Measurements from ENCODE around the gene TMEM86A.
"Not testable (repeated sequence)": the region's sequence is repeated elsewhere in the genome, so short reads cannot be mapped to it uniquely, and the experiment has no call there.

The TMEM86A gene, protein sequence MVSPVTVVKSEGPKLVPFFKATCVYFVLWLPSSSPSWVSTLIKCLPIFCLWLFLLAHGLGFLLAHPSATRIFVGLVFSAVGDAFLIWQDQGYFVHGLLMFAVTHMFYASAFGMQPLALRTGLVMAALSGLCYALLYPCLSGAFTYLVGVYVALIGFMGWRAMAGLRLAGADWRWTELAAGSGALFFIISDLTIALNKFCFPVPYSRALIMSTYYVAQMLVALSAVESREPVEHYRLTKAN

DNA sequence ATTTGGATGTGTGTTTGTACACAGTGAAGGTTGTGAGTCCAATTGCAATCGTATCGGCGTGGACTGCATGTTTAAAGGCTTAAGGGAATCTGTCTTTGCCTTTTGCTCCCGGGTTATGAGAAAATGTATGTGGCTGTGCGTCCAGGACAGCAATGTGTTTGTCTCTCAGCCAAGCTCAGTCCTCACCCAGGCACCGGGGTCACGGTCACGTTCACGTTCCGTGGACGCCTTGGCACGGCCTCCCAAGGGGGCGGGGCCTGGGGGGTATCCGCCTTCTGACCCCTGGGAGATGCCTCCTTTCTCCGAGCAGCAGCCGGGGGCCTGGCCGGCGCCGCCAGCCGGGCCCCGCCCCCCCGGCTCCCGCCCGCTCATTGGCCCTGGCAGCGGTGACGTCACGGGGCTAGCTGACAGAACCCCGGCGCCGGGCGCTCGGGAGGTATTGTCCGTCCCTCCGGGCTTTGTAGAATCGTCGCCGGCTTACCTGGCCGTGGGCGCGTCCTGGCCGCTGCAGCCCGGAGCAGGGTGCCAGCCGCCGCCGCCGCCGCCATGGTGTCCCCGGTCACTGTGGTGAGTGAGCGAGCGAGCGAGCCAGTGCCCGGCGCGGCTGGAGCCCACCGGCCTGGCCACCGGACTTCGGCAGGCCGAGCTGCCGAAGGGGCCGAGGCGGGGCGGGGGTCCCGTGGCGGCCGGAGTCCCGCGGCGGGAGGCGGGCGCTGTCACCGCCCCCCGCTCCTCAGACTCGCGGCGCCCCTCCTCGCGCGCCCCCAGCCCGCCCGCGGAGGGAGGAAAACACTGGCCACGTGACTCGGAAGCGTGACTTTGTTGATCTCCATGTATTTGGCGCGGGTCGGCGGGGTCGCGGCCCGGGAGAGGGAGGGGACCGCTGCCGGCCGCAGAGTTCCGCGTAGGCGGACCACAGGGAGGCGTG, at the start of gene TMEM86A:
TSS of gene TMEM86A (plus strand) at position 439 of the 928 bp plus-strand sequence. CDS start at position 547, 108 bp downstream.
- DNase-seq, result peak; percentile 80

DNA sequence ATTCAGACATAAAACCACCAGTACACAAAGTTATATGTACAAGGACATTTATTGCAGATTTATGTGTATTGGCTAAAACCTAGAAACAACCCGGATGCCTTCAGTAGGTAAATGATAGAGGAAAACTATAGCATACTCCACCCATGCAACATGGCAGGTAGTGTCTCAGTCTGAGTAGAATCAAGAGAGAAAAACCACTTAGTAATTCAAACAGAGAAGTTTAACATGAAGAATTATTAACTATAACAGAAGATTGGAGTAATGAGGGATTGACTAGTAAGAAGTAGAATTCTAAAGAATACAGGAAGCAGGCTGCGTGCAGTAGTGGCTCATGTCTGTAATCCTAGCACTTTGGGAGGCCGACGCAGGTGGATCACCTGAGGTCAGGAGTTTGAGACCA, 48.2 kb upstream of the TMEM86A start:
- DNase-seq, result no peak

DNA sequence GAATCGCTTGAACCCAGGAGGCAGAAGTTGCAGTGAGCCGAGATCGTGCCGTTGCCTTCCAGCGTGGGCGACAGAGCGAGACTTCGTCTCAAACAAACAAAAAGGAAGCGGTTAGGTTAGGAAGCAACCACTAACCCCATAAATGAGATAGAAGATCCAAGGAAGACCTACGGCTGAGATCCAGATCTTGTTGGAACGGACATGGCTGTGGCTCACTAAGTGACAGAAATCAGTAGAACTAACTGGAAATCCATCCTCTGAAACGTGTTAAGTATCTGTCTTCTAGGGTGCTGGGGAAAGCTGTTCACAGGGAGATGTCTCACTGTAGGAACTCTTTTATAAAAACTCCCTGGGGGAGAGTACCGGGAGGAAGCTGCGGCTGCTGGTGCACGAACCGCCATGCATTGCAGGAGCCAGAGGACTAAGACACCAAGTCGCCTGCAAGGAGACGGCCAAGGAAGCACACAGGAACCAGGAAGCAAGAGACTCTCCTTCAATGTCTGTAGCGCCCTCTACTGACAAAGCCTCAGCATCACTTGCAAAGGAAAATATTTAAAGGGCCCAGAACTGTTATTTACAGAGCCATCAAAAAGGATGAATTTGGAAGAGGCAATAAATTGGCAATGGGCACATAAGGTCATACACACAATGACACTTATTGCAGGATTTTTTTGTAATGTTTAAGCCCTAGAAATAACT, 47.6 kb upstream of the TMEM86A start:
- DNase-seq, result no peak

DNA sequence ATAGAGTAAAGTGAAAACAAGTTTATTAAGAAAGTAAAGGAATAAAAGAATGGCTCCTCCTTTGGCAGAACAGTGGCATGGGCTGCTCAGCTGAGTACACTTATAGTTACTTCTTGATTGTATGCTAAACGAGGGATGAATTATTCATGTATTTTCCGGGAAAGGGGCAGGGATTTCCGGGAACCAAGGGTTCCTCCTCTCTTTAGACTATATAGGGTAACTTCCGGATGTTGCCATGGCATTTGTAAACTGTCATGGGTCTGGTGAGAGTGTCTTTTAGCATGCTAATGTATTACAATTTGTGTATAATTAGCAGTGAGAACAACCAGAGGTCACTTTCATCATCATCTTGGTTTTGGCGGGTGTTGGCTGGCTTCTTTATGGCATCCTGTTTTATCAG, 40.9 kb upstream of the TMEM86A start:
- no peak for DNase-seq

DNA sequence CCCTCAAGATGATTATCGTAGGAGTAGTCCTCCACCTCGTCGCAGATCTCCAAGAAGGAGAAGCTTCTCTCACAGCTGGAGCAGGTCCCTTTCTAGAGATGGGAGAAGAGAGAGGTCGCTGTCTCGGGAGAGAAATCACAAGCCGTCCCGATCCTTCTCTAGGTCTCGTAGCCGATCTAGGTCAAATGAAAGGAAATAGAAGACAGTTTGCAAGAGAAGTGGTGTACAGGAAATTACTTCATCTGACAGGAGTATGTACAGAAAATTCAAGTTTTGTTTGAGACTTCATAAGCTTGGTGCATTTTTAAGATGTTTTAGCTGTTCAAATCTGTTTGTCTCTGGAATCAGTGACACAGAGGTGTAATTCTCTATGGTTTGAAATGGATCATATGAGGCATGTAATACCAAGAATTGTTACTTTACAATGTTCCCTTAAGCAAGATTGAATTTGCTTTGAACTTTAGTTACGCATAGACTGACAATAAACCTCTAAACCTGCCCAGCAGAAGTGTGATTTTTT, 33.2 kb upstream of the TMEM86A start:
- DNase-seq, result not testable (repeated sequence)

DNA sequence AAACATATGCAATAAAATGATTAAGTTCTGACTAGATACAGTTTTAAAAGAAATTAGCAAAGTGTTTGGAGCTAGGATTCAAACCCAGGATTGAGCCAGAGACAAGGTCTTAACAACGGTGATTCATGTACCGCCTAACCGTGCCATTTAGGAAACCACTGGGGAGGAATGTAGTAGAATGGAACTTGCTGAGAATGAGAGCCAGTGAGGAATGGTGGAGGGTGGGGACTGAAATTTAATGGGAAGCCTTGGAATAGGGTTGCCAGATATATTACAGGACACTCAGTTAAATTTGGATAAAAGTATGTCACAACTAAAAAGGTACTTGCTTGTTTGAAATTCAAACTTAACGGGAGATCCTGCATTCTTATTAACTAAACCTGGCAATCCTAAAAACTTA, 30.4 kb upstream of the TMEM86A start:
- DNase-seq, result no peak

DNA sequence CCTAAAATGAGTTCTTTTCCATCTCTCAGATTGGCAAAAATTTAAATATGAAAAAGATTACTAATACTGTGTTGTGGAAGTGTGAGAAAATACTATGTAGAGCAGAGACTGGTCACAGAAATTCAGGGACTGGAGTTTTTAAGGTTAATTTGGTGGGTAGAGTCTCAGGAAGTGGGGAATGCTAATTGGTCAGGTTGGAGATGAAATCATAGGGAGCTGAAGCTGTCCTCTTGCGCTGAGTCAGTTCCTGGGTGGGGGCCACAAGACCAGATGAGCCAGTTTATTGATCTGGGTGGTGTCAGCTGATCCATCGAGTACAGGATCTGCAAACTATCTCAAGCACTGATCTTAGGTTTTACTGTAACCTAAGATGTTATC, 29.4 kb upstream of the TMEM86A start:
- peak; percentile 54 for DNase-seq

DNA sequence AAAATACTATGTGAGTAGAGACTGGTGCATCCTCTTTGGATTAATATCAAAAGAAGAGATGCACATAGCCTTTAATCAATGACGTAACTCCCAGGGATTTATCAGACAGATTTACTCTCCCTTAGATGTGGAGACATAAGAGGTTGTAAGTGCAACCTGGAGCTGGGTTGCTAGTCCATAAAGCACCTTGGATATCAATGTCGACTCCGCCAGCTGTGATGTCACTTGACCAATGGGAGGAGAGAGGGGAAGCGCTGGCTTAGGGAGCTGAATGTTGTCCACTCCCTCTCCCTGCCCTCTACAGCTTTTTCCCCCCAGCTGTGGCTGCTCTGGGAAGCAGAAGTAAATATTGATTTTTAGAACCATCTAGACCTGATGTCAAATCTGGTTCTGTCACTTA, 28.9 kb upstream of the TMEM86A start:
- DNase-seq, result peak; percentile 83

DNA sequence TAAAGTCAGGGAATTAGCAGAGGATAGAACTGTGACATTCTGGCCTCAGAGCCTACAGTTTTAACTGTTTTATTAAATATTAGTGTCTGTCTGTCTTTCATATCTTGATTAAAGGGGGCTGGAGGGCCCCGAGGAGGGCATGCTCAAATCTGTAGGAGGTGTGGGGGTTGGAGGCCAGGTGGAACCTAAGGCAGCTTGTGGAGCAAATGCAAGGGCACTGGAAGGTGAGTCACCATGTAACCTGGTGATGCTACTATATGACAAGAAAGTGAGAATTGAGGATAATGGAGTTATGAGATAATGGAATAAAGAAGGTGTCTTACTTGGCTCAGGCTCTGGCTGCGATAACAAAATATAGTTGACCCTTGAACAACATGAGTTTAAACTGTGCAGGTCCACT, 27.3 kb upstream of the TMEM86A start:
- DNase-seq, result no peak

DNA sequence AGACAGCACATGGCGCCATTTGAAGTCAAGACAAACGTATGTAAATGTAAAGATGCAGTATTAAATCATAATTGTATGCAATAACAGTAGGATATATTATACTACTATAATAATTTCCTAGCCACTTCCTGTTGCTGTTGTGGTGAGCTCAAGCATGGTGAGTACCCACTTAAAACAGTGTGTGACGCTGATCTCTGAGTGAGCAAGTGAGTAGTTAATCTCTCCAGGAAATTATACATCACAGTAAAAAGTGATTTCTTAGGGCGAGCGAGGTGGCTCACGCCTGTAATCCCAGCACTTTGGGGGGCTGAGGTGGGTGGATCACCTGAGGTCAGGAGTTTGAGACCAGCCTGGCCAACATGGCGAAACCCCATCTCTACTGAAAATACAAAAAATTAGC, 26.4 kb upstream of the TMEM86A start:
- DNase-seq, result peak; percentile 67

DNA sequence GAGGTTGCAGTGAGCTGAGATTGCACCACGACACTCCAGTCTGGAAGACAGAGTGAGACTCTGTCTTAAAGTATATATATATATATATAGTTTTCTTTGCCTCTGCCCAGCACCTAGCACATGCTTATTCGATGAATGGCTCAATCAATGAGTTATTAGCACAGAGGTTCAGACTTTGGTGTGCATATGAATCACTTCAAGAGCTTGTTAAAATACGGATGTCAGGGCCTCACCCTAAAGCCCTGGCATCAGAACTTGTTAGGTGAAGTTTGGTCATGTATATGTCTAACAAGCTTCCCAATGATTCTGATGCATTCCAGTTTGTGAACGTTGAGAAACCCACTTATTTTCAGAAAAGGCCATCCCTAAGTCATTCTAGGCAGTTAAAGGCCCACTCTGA, 21.8 kb upstream of the TMEM86A start:
- no peak for DNase-seq

DNA sequence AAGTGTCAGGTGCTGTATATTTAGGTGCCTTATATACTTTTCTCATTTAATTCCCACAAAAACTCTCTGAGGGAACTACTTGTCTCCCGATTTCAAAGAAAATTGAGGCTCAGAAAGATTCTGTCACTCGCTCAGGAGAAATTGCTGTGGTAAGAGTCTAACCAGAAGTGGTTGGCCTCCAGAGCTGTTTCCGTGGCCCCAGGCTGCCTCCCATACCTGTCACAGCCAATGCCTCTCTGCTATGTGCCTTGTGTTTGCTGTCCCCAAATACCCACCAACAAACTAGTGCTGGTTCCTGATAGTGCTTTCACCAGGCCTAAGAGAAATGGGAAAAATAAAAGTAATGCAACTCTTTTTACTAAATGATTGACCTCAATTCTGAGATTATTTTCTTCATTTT, 21.0 kb upstream of the TMEM86A start:
- DNase-seq, result no peak

DNA sequence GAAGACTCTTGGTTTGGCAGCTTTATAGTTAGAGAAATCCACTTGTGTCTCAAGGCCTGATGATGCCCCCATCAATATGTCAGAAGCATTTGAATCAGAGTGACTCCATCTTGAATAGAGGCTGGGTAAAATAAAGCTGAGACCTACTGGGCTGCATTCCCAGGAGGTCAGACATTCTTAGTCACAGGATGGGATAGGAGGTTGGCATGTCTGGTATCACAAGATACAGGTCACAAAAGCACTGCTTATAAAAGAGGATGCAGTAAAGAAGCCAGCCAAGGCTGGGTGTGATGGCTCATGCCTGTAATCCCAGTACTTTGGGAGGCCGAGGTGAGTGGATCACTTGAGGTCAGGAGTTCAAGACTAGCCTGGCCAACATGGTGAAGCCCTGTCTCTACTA, 16.6 kb upstream of the TMEM86A start:
- DNase-seq, result not testable (repeated sequence)

DNA sequence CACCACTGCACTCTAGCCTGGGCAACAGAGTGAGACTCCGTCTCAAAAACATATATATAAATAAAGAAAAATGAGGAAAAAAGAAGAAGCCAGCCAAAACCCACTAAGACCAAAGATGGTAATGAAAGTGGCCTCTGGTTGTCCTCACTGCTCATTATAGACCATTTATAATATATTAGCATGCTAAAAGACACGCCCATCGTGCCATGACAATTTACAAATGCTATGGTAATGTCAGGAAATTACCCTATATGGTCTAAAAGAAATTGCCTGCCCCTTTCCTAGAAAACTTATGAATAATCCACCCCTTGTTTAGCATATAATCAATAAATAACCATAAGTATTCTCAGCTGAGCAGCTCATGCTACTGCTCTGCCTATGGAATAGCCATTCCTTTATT, 16.1 kb upstream of the TMEM86A start:
- no peak for DNase-seq

DNA sequence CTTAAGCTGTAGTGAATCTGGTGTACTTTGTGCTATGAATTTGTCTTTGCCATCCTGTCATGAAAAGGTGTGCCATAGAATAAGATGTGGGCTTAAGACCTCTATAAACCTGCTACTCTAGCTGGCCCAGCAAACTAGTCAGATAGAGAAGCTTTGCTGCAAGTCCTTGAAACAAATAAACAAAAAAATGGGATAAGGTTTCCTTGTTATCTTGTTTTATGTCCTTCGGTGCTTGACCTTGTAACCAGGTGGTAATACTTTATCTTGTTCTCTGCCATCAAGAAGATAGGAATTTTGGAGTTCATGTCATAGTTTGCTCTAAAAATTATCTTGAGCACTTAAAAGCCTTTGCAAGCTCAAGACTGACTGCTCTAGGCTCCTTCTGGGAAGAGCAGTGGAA, 14.3 kb upstream of the TMEM86A start:
- no peak for DNase-seq

DNA sequence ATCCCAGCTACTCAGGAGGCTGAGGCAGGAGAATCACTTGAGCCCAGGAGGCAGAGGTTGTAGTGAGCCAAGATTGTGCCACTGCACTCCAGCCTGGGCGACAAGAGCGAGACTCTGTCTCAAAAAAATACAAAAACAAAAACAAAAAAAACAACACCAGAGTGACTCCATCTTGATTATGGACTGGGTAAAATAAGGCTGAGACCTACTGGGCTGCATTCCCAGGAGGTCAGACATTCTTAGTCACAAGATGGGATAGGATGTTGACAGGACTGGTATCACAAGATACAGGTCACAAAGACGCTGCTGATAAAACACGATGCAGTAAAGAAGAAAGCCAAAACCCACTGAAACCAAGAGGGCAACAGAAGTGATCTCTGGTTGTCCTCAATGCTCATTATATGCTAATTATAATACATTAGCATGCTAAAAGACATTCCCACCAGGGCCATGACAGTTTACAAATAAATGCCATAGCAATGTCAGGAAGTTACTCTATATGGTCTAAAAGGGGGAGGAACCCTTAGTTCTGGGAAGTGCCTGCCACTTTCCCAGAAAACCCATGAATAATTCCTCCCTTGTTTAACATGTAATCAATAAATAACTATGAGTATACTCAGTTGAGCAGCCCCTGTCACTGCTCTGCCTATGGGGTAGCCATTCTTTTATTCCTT, 7.0 kb upstream of the TMEM86A start:
- not testable (repeated sequence) for DNase-seq

DNA sequence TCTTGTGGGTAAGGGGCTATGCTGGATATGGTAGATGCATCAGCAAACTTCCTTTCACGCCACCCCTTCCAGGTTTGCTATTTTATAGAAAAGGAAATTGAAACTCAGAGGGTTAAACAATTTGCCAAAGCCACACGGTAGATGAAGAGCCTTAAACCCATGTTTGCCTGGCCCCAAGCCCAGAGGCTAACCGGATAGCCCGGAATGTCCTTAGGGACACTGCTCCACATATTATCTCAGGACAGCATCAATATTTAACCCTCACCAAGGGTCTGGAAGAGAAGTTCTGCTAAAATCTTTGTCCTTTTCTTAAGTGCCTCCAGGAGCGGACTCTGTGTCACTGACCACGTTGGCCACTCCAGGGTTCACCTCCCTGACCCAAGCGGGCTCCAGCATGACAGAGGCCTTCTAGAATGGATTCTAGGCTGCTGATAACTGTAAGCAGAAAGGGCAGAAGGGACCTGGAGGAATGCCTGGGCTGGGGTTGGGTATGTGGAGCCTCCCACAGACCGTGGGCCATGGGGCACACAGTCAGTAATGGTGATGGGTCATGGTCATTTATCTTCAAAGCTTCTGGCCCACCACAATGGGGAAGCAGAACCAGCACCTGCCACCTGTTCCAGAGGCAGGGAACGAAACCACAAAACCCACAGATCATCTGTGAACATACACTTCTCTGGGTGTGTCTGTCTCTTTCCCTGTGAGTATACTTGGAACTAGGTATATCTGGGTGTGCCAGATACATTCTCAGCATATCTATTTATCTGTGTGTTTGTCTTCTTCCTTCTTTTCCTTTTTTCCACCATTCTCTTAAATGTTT, 5.4 kb upstream of the TMEM86A start:
- DNase-seq, result no peak

DNA sequence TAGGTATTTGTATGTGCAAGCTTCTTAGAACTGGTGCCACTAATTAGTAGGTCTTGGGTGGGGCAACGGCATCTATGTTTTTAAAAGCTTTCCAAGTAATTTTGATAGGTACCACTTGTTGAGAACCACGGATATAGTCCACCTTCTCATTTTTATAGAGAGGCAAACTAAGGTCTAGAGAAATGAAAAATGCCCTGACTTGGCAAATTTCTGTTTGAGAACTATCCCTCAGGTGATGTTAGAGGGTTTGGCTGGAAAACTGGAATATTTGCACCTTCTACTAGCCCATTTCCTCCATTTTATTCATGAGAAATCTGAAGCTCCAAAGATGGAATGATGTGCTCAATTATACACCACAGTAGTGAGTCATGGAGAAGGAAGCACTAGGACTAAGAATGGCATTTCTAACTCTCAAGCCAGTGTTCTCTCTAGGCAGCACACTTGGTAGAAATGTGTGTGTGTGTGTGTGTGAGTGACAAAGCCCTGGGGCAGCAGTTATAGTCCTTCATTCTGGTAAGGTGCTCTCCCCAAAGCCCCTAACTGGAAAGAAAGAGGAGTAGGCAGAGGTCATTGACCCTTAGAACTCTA, 1.8 kb upstream of the TMEM86A start:
- no peak for DNase-seq

DNA sequence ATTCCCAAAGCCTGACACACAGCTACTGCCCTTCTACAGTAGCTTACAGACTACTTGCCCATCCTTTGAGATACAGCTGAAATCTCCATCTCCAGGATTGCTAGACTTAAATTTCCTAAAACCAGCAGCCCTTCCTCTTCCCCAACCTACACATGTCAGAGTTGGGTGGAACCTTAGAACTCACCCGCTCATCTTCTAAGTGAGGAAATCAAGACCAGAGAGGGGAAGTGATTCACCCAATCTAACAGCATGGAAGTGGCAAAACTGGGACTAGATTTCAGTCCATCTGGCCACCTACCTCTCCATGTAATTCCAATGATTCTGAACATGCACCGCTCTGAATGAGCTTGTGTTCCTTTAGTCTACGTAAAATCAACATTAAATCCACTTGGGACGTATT, 1.0 kb upstream of the TMEM86A start:
- no peak for DNase-seq

DNA sequence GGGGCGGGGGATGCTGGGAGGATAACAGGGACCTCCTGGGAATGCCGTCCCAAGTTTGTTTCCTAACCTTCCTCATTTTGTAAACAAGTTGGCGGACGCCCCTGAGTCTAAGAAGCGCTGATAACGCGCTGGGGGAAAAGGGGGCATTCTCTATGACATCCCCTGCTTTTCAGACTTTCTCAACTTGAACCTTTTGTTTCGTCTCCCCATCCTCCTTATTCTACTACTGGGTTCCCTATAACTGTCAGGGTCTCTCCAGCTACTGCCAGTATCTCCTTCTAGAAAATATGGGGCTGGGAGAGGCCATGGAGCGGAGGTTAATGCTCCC, 654 bp downstream of the TMEM86A start:
- DNase-seq, result no peak

DNA sequence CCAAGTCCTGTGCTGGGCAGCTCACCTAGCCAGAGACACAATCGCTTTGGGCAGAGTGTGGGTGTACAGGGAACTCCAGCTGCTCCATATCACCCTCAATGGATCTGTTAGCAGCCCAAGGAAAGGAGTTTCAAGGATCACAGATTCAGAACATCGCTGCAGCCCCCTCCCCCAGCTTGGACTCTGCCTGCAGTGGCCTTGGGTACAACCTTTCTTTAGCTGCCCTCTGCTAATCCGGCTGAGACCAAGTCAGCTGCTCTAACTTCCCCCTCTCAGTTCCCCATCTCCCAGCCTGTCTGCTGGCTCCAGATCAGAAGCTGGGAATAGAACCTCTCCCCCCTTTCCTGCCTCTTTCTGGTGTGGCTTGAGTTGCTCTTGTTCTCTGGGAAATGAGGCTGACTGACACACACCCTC, 1.3 kb downstream of the TMEM86A start:
- DNase-seq, result no peak

DNA sequence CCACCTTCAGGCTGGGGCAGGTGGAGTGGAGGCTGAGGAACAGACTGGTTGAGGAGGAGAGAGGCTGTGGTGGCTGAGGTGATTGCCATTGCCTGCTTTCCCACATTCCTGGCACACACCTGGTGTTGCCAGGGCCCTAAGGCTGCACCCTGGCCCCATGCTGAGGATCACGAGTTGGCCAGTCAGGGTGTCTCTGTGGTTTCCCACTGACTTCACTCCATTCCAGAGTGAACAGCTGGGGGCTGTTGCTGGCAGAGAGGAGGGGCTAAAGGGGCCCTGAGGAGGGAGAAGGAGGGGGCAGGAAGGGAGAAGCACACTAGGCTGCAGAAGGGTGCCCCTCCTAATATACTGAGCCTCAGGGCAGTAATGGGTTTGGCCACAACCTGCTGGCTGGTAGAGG, 1.8 kb downstream of the TMEM86A start:
- no peak for DNase-seq

Data from NCI-H510A treated with DMSO at 0.1 percent for 48 hours (cell line).